ENCODE data around the gene RCL1. TPM values are rescaled to one million over a fixed set of nuclear protein-coding genes. Genes with fewer than 3 reads are reported as not detected.
"Not testable (repeated sequence)": the region's sequence is repeated elsewhere in the genome, so short reads cannot be mapped to it uniquely, and the experiment has no call there.

RCL1 gene
- total and polyA plus RNA-seq, 2 donors: 19.6 to 24.0 TPM

DNA sequence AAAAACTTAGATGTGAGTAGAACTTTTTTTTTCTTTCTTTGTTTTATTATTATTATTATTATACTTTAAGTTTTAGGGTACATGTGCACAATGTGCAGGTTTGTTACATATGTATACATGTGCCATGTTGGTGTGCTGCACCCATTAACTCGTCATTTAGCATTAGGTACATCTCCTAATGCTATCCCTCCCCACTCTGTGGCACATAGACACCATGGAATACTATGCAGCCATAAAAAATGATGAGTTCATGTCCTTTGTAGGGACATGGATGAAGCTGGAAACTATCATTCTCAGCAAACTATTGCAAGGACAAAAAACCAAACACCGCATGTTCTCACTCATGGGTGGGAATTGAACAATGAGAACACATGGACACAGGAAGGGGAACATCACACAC, 17.8 kb upstream of the RCL1 start:
- not testable (repeated sequence) for H3K9me3 ChIP-seq (ENCODE audit: control insufficient read depth in 2 of 2, insufficient read depth in 1 of 2, low read length in 1 of 2); DNase-seq (ENCODE audit: low read depth in 6 of 9, low spot score in 9 of 9)
- WGBS: 77% methylated on average over 1 of the region's 2 CpGs

DNA sequence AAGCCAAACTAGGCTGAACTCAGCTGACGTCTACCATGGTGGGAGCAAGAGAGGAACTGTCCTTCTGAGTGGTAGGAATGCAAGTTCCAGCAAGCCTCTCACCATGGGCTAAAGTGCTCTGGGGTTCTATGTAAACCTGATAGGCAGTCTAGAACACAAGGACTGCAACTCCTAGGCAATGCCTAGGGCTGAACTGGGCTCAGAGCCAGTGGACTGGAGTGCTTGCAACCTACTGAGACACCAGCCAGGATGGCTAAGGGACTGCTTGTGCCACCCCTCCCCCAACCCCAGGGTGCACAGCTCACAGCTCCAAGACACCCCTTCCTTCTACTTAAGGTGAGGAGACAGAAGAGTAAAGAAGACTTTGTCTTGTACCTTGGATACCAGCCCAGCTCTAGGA, 12.1 kb upstream of the RCL1 start:
- no peaks in the 10 kb centered on the region for H3K4me1 ChIP-seq (ENCODE audit: control insufficient read depth in 2 of 2, insufficient read depth in 2 of 2, low read length in 2 of 2)
- H3K4me3 ChIP-seq (ENCODE audit: low read length in 2 of 2): no peak overlapping the region
- WGBS: 98% methylated on average over 1 of the region's 1 CpG
- no peaks in the 10 kb centered on the region for H3K27me3 ChIP-seq (ENCODE audit: control insufficient read depth in 2 of 2, insufficient read depth in 1 of 2, low read length in 1 of 2)
- no peak for DNase-seq (ENCODE audit: low read depth in 6 of 9, low spot score in 9 of 9)
- H3K36me3 ChIP-seq (ENCODE audit: control insufficient read depth in 2 of 2, insufficient read depth in 2 of 2, low read length in 1 of 2): no peaks in the 10 kb centered on the region
- H3K9me3 ChIP-seq (ENCODE audit: control insufficient read depth in 2 of 2, insufficient read depth in 1 of 2, low read length in 1 of 2): no peaks in the 10 kb centered on the region
- no peak overlapping the region for H3K27ac ChIP-seq (ENCODE audit: low read depth in 1 of 2, low read length in 1 of 2)

More for the DNA sequence above, 17.8 kb upstream of the RCL1 start:
- H3K36me3 ChIP-seq (ENCODE audit: control insufficient read depth in 2 of 2, insufficient read depth in 2 of 2, low read length in 1 of 2); H3K4me3 ChIP-seq (ENCODE audit: low read length in 2 of 2); H3K27me3 ChIP-seq (ENCODE audit: control insufficient read depth in 2 of 2, insufficient read depth in 1 of 2, low read length in 1 of 2); H3K4me1 ChIP-seq (ENCODE audit: control insufficient read depth in 2 of 2, insufficient read depth in 2 of 2, low read length in 2 of 2); H3K27ac ChIP-seq (ENCODE audit: low read depth in 1 of 2, low read length in 1 of 2): not testable (repeated sequence)

DNA sequence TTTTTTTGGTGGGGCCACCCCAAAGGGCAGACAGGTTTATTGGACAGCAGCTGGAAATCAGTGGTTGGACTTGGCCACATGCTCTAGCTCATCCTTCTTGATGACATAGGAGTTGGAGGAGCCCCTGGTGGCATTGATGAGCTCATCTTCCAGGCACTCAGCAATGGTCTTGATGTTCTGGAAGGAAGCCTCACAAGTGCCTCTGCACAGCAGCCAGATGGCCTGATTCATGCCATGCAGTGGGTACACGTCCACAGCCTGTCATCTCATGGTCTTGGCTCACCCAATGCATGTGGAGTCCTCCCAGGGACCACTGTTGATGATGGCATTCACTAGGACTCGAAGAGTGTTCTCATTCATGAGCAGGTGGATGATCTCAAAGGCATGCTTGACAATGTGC, 11.3 kb upstream of the RCL1 start:
- Histone ChIP-seq H3K27ac (ENCODE audit: low read depth in 1 of 2, low read length in 1 of 2) (no peak overlapping the region), H3K4me1 (ENCODE audit: control insufficient read depth in 2 of 2, insufficient read depth in 2 of 2, low read length in 2 of 2) (no peaks in the 10 kb centered on the region), H3K9me3 (ENCODE audit: control insufficient read depth in 2 of 2, insufficient read depth in 1 of 2, low read length in 1 of 2) (no peaks in the 10 kb centered on the region), H3K36me3 (ENCODE audit: control insufficient read depth in 2 of 2, insufficient read depth in 2 of 2, low read length in 1 of 2) (no peaks in the 10 kb centered on the region), H3K27me3 (ENCODE audit: control insufficient read depth in 2 of 2, insufficient read depth in 1 of 2, low read length in 1 of 2) (no peaks in the 10 kb centered on the region), H3K4me3 (ENCODE audit: low read length in 2 of 2) (no peak overlapping the region)
- WGBS: 86% methylated on average over 2 of the region's 2 CpGs
- no peak for DNase-seq (ENCODE audit: low read depth in 6 of 9, low spot score in 9 of 9)

DNA sequence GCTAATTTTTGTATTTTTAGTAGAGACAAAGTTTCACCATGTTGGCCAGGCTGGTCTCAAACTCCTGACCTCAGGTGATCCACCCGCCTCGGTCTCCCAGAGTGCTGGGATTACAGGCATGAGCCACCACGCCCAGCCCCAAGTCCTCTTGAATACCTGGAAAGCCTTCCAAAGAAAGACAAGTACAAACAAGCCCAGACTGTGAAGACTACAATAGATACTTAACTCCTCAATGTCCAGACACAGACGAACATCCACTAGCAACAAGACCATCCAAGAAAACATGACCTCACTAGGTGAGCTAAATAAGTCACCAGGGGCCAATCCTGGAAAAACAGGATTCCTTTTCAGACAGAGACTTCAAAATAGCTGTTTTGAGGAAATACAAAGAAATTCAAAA, 9.6 kb upstream of the RCL1 start:
- WGBS: 93% methylated on average over 4 of the region's 4 CpGs
- H3K4me1 ChIP-seq (ENCODE audit: control insufficient read depth in 2 of 2, insufficient read depth in 2 of 2, low read length in 2 of 2); H3K27ac ChIP-seq (ENCODE audit: low read depth in 1 of 2, low read length in 1 of 2); H3K36me3 ChIP-seq (ENCODE audit: control insufficient read depth in 2 of 2, insufficient read depth in 2 of 2, low read length in 1 of 2); DNase-seq (ENCODE audit: low read depth in 6 of 9, low spot score in 9 of 9); H3K4me3 ChIP-seq (ENCODE audit: low read length in 2 of 2); H3K9me3 ChIP-seq (ENCODE audit: control insufficient read depth in 2 of 2, insufficient read depth in 1 of 2, low read length in 1 of 2); H3K27me3 ChIP-seq (ENCODE audit: control insufficient read depth in 2 of 2, insufficient read depth in 1 of 2, low read length in 1 of 2): not testable (repeated sequence)

DNA sequence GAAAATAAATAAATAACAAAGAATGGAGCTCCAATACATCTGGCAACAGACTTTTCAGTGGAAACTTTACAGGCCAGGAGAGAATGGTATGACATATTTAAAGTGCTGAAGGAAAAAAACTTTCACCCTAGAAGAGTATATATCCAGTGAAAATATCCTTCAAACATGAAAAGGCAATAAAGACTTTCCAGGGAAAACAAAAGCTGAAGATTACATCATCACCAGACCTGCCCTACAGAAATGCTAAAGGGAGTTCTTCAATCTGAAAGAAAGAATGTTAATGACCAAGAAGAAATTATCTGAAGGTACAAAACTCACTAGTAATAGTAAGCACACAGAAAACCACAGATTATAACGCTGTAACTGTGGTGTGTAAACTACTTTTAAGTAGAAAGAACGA, 8.3 kb upstream of the RCL1 start:
- H3K36me3 ChIP-seq (ENCODE audit: control insufficient read depth in 2 of 2, insufficient read depth in 2 of 2, low read length in 1 of 2): no peaks in the 10 kb centered on the region
- H3K4me1 ChIP-seq (ENCODE audit: control insufficient read depth in 2 of 2, insufficient read depth in 2 of 2, low read length in 2 of 2): no peaks in the 10 kb centered on the region
- H3K4me3 ChIP-seq (ENCODE audit: low read length in 2 of 2): no peak overlapping the region
- H3K9me3 ChIP-seq (ENCODE audit: control insufficient read depth in 2 of 2, insufficient read depth in 1 of 2, low read length in 1 of 2): no peaks in the 10 kb centered on the region
- no peak overlapping the region for H3K27ac ChIP-seq (ENCODE audit: low read depth in 1 of 2, low read length in 1 of 2)
- 90% methylated on average over 2 of the region's 2 CpGs for WGBS
- H3K27me3 ChIP-seq (ENCODE audit: control insufficient read depth in 2 of 2, insufficient read depth in 1 of 2, low read length in 1 of 2): no peaks in the 10 kb centered on the region
- no peak for DNase-seq (ENCODE audit: low read depth in 6 of 9, low spot score in 9 of 9)

DNA sequence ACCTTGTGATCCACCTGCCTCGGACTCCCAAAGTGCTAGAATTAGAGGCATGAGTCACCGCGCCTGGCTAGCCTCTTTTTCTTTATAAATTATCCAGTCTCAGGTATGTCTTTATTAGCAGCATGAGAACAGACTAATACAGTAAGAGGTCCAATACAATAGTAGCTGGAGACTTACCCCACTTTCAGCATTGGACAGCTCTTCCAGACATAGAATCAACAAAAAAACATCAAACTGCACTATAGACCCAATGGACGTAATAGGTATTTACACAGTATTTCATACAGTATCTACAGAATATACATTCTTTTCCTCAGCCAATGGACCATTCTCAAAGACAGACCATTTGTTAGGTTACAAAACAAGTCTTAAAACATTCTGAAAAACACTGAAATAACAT, 6.1 kb upstream of the RCL1 start:
- Histone ChIP-seq H3K27ac (ENCODE audit: low read depth in 1 of 2, low read length in 1 of 2) (no peak overlapping the region), H3K9me3 (ENCODE audit: control insufficient read depth in 2 of 2, insufficient read depth in 1 of 2, low read length in 1 of 2) (no peaks in the 10 kb centered on the region), H3K27me3 (ENCODE audit: control insufficient read depth in 2 of 2, insufficient read depth in 1 of 2, low read length in 1 of 2) (no peaks in the 10 kb centered on the region), H3K4me3 (ENCODE audit: low read length in 2 of 2) (no peak overlapping the region), H3K36me3 (ENCODE audit: control insufficient read depth in 2 of 2, insufficient read depth in 2 of 2, low read length in 1 of 2) (no peaks in the 10 kb centered on the region), H3K4me1 (ENCODE audit: control insufficient read depth in 2 of 2, insufficient read depth in 2 of 2, low read length in 2 of 2) (peaks cover under 1 to 2% of the 10 kb centered on the region in 2 donors)
- WGBS: 98% methylated on average over 4 of the region's 4 CpGs
- DNase-seq (ENCODE audit: low read depth in 6 of 9, low spot score in 9 of 9): no peak

DNA sequence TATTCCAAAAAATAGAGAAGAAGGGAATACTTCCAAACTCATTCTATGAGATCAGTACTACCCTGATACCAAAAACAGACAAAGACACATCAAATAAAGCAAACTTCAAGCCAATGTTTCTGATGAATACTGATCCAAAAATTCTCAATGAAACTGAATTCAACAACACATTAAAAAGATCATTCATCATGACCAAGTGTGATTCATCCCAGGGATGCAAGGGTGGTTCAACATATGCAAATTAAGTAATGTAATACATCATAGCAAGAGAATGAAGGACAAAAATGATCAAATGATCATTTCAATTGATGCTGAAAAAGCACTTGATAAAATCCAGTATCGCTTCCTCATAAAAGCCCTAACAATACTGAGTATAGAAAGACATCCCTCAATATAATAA, 4.9 kb upstream of the RCL1 start:
- Histone ChIP-seq H3K36me3 (ENCODE audit: control insufficient read depth in 2 of 2, insufficient read depth in 2 of 2, low read length in 1 of 2) (no peaks in the 10 kb centered on the region), H3K4me1 (ENCODE audit: control insufficient read depth in 2 of 2, insufficient read depth in 2 of 2, low read length in 2 of 2) (peaks cover 5 to 8% of the 10 kb centered on the region in 2 donors), H3K27ac (ENCODE audit: low read depth in 1 of 2, low read length in 1 of 2) (no peak overlapping the region), H3K4me3 (ENCODE audit: low read length in 2 of 2) (no peak overlapping the region), H3K27me3 (ENCODE audit: control insufficient read depth in 2 of 2, insufficient read depth in 1 of 2, low read length in 1 of 2) (no peaks in the 10 kb centered on the region), H3K9me3 (ENCODE audit: control insufficient read depth in 2 of 2, insufficient read depth in 1 of 2, low read length in 1 of 2) (no peaks in the 10 kb centered on the region)
- no peak for DNase-seq (ENCODE audit: low read depth in 6 of 9, low spot score in 9 of 9)
- 95% methylated on average over 1 of the region's 1 CpG for WGBS

DNA sequence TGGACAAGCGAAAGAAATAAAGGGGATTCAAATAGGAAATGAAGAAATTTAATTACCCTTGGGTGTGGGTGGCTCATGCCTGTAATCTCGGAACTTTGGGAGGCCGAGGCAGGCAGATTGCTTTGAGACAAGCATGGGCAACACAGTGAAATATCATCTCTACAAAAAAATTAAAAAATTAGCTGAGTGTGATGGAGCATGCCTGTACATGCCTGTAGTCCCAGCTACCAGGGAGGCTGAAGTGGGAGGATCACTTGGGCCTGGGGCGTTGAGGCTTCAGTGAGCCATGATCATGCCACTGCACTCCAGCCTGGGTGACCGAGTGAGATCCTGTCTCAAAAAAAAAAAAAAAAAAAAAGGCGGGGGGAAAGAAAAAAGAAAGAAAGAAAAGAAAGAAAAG, 4.0 kb upstream of the RCL1 start:
- no peaks in the 10 kb centered on the region for H3K9me3 ChIP-seq (ENCODE audit: control insufficient read depth in 2 of 2, insufficient read depth in 1 of 2, low read length in 1 of 2)
- DNase-seq (ENCODE audit: low read depth in 6 of 9, low spot score in 9 of 9): no peak
- no peaks in the 10 kb centered on the region for H3K36me3 ChIP-seq (ENCODE audit: control insufficient read depth in 2 of 2, insufficient read depth in 2 of 2, low read length in 1 of 2)
- 96% methylated on average over 5 of the region's 6 CpGs for WGBS
- H3K27me3 ChIP-seq (ENCODE audit: control insufficient read depth in 2 of 2, insufficient read depth in 1 of 2, low read length in 1 of 2): no peaks in the 10 kb centered on the region
- no peak overlapping the region for H3K27ac ChIP-seq (ENCODE audit: low read depth in 1 of 2, low read length in 1 of 2)
- H3K4me1 ChIP-seq (ENCODE audit: control insufficient read depth in 2 of 2, insufficient read depth in 2 of 2, low read length in 2 of 2): peaks cover 5 to 13% of the 10 kb centered on the region in 2 donors
- H3K4me3 ChIP-seq (ENCODE audit: low read length in 2 of 2): no peak overlapping the region

DNA sequence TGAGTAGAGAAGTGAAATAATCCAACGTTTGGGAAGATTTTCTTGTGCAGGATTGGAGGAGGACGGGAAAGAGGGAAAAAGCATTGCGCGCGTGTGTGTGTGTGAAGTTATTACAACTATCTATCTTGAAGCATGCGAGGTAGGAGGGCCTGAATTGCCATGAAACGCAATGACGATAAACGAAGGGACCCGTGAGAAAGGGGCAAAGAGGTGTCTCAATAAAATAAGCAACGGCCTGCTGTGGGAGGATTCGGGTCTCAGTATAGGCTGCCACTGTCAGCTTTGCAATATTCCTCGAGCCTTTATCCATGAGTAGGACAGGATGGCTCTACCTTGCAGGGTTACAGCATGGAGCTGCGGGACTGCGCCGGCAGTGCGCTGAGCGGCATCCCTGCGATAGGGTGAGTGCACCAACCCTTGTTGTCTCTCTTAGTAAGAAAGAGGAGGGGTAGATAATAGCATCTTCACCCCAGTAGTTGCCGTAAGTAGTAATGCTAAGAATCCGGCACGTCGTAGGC, 631 bp upstream of the RCL1 start:
- H3K36me3 ChIP-seq (ENCODE audit: control insufficient read depth in 2 of 2, insufficient read depth in 2 of 2, low read length in 1 of 2): no peaks in the 10 kb centered on the region
- DNase-seq (ENCODE audit: low read depth in 6 of 9, low spot score in 9 of 9): no peak
- H3K4me3 ChIP-seq (ENCODE audit: low read length in 2 of 2): peak overlapping the region; percentile 57 to 76
- 3% methylated on average over 23 of the region's 23 CpGs for WGBS
- peak overlapping the region; percentile 36 to 48 for H3K27ac ChIP-seq (ENCODE audit: low read depth in 1 of 2, low read length in 1 of 2)
- peaks cover 10 to 22% of the 10 kb centered on the region in 2 donors for H3K4me1 ChIP-seq (ENCODE audit: control insufficient read depth in 2 of 2, insufficient read depth in 2 of 2, low read length in 2 of 2)
- H3K27me3 ChIP-seq (ENCODE audit: control insufficient read depth in 2 of 2, insufficient read depth in 1 of 2, low read length in 1 of 2): no peaks in the 10 kb centered on the region
- no peaks in the 10 kb centered on the region for H3K9me3 ChIP-seq (ENCODE audit: control insufficient read depth in 2 of 2, insufficient read depth in 1 of 2, low read length in 1 of 2)

All from thymus (tissue), 11 donors.